H9 (cell line): Measurements from ENCODE around the gene SLC35F6. TPM values are rescaled to one million over a fixed set of nuclear protein-coding genes. Genes with fewer than 3 reads are reported as not detected.

ENCODE experiments used
- DNase-seq: peaks from one replicate; pipeline ENCODE4 v3.0.0-alpha.2; 2017
- H2AFZ ChIP-seq: one replicate; pipeline ENCODE4 v1.6.1; 2013; ENCODE audit warnings: mild to moderate bottlenecking, low read length, control low read depth, moderate library complexity
- H2AK5ac ChIP-seq: 2 replicates; pipeline ENCODE4 v1.6.1; 2013; ENCODE audit warnings: low read length, control low read depth, mixed read lengths; ENCODE audit not compliant: insufficient read length
- H2BK120ac ChIP-seq: one replicate; pipeline ENCODE4 v1.6.1; 2013; ENCODE audit warnings: low read depth, mild to moderate bottlenecking, low read length, control low read depth, inconsistent platforms; ENCODE audit not compliant: poor library complexity, severe bottlenecking
- H2BK12ac ChIP-seq: 2 replicates; pipeline ENCODE4 v1.6.1; 2013; ENCODE audit warnings: low read length, control low read depth, mixed read lengths, low read depth; ENCODE audit not compliant: insufficient read length
- H2BK15ac ChIP-seq: 2 replicates; pipeline ENCODE4 v1.6.1; 2013; ENCODE audit warnings: low read depth, low read length, control low read depth
- H2BK20ac ChIP-seq: one replicate; pipeline ENCODE4 v1.6.1; 2013; ENCODE audit warnings: low read depth, mild to moderate bottlenecking, low read length, control low read depth, inconsistent platforms; ENCODE audit not compliant: poor library complexity, severe bottlenecking
- H2BK5ac ChIP-seq: 2 replicates; pipeline ENCODE4 v1.6.1; 2013; ENCODE audit warnings: low read length, control low read depth, mixed read lengths; ENCODE audit not compliant: insufficient read length
- H3K14ac ChIP-seq: 2 replicates; pipeline ENCODE4 v1.6.1; 2013; ENCODE audit warnings: low read length, control low read depth; ENCODE audit not compliant: insufficient read depth
- H3K18ac ChIP-seq: 2 replicates; pipeline ENCODE4 v1.6.1; 2013; ENCODE audit warnings: low read depth, mild to moderate bottlenecking, mixed read lengths, low read length, control low read depth; ENCODE audit not compliant: insufficient read length
- H3K23ac ChIP-seq: 2 replicates; pipeline ENCODE4 v1.6.1; 2013; ENCODE audit warnings: low read length, control low read depth, mixed read lengths, low read depth; ENCODE audit not compliant: insufficient read length
- H3K23me2 ChIP-seq: 2 replicates; pipeline ENCODE4 v1.6.1; 2013; ENCODE audit warnings: low read depth, mild to moderate bottlenecking, mixed read lengths, low read length, control low read depth; ENCODE audit not compliant: insufficient read length, poor library complexity, severe bottlenecking
- H3K27ac ChIP-seq: 2 replicates; pipeline ENCODE4 v1.5.1; 2013; ENCODE audit warnings: low read length, control low read depth, mixed read lengths, low read depth; ENCODE audit not compliant: insufficient read length
- H3K27me3 ChIP-seq: 2 replicates; pipeline ENCODE4 v1.6.1; 2013; ENCODE audit warnings: low read length, control low read depth, inconsistent platforms; ENCODE audit not compliant: insufficient read depth
- H3K4ac ChIP-seq: 2 replicates; pipeline ENCODE4 v1.6.1; 2013; ENCODE audit warnings: low read depth, mild to moderate bottlenecking, control low read depth, inconsistent platforms, low read length, moderate library complexity
- H3K4me1 ChIP-seq: 2 replicates; pipeline ENCODE4 v1.6.1; 2013; ENCODE audit warnings: low read length, control low read depth, inconsistent platforms; ENCODE audit not compliant: insufficient read depth
- H3K4me2 ChIP-seq: 2 replicates; pipeline ENCODE4 v1.6.1; 2013; ENCODE audit warnings: low read length, control low read depth, mixed read lengths; ENCODE audit not compliant: insufficient read length, insufficient read depth
- H3K56ac ChIP-seq: 2 replicates; pipeline ENCODE4 v1.6.1; 2013; ENCODE audit warnings: low read depth, mild to moderate bottlenecking, mixed read lengths, low read length, control low read depth; ENCODE audit not compliant: insufficient read length
- H3K79me1 ChIP-seq: 2 replicates; pipeline ENCODE4 v1.6.1; 2013; ENCODE audit warnings: low read depth, mild to moderate bottlenecking, moderate library complexity, low read length, control low read depth, inconsistent platforms; ENCODE audit not compliant: insufficient read depth, poor library complexity, severe bottlenecking
- H3K79me2 ChIP-seq: 2 replicates; pipeline ENCODE4 v1.6.1; 2013; ENCODE audit warnings: low read length, control low read depth, inconsistent platforms; ENCODE audit not compliant: insufficient read depth
- H3K9ac ChIP-seq: 2 replicates; pipeline ENCODE4 v1.6.1; 2013; ENCODE audit warnings: low read length, control low read depth, mixed read lengths; ENCODE audit not compliant: insufficient read length; ENCODE audit errors: extremely low read depth
- H3K9me3 ChIP-seq: one replicate; pipeline ENCODE4 v1.6.1; 2013; ENCODE audit warnings: low read depth, low read length, inconsistent platforms; ENCODE audit not compliant: control insufficient read depth
- H3T11ph ChIP-seq: one replicate; pipeline ENCODE4 v1.6.1; 2013; ENCODE audit warnings: mild to moderate bottlenecking, low read length, control low read depth, inconsistent platforms
- H4K20me1 ChIP-seq: one replicate; pipeline ENCODE4 v1.6.1; 2013; ENCODE audit not compliant: control insufficient read depth, insufficient read length, insufficient read depth
- H4K5ac ChIP-seq: 2 replicates; pipeline ENCODE4 v1.6.1; 2013; ENCODE audit warnings: low read depth, mild to moderate bottlenecking, mixed read lengths, low read length, control low read depth; ENCODE audit not compliant: insufficient read length
- H4K8ac ChIP-seq: replicated peaks from 2 replicates; pipeline ENCODE4 v1.6.1; 2013; ENCODE audit warnings: low read length, control low read depth, mixed read lengths, low read depth; ENCODE audit not compliant: insufficient read length
- H4K91ac ChIP-seq: 2 replicates; pipeline ENCODE4 v1.6.1; 2013; ENCODE audit warnings: low read depth, mild to moderate bottlenecking, moderate library complexity, mixed read lengths, low read length, control low read depth; ENCODE audit not compliant: insufficient read length
- H3K27ac Mint-ChIP-seq, 3 experiments: 2 replicates in 2 of 3; 3 replicates in 1 of 3; pipeline ENCODE4 v1.8.0; 2020 to 2021; ENCODE audit warnings: mixed read lengths in 3 of 3, mild to moderate bottlenecking in 1 of 3, moderate library complexity in 1 of 3
- H3K27me3 Mint-ChIP-seq: 2 replicates; pipeline ENCODE4 v1.8.0; 2021; ENCODE audit warnings: low read depth, mild to moderate bottlenecking, moderate library complexity, mixed read lengths
- H3K36me3 Mint-ChIP-seq, 3 experiments: 2 replicates in 2 of 3; 3 replicates in 1 of 3; pipeline ENCODE4 v1.8.0; 2020 to 2021; ENCODE audit warnings: low read depth in 3 of 3, mixed read lengths in 3 of 3; ENCODE audit not compliant: insufficient read depth in 1 of 3
- H3K4me1 Mint-ChIP-seq, 2 experiments: 2 replicates each; pipeline ENCODE4 v1.8.0; 2020; ENCODE audit warnings: mixed read lengths in 2 of 2
- H3K4me3 Mint-ChIP-seq, 2 experiments: 2 replicates in 1 of 2; 3 replicates in 1 of 2; pipeline ENCODE4 v1.8.0; 2020 to 2021; ENCODE audit warnings: mild to moderate bottlenecking in 2 of 2, mixed read lengths in 2 of 2, moderate library complexity in 1 of 2
- H3K9me3 Mint-ChIP-seq, 2 experiments: 2 replicates in 1 of 2; 3 replicates in 1 of 2; pipeline ENCODE4 v1.8.0; 2020; ENCODE audit warnings: mild to moderate bottlenecking in 2 of 2, mixed read lengths in 2 of 2, moderate library complexity in 1 of 2
- whole genome bisulfite sequencing: extraction: QIAGEN DNeasy Blood & Tissue Kit; methylation state at CpG from one replicate; pipeline ENCODE4 v1.1.7; 2013; ENCODE audit warnings: missing lambda C conversion rate, low lambda C conversion rate, mixed read lengths; ENCODE audit not compliant: insufficient read length; ENCODE audit errors: extremely low coverage; 5-methylcytosine and 5-hydroxymethylcytosine counted together
- total RNA-seq: library from RNA; stranded (reverse); gene quantifications from 2 replicates; pipeline ENCODE4 v1.2.1, GENCODE V29; 2021
- TF ChIP-seq, protein P1 (sequence below): fragments of 200-600 bp; sonication (generic); conservative IDR thresholded peaks from 3 replicates; pipeline ENCODE4 v1.8.0; 2021; ENCODE audit warnings: antibody characterized with exemption, mild to moderate bottlenecking

SLC35F6 gene
- total RNA-seq, 1 experiment from 2014 or later: 15.7 TPM

DNA sequence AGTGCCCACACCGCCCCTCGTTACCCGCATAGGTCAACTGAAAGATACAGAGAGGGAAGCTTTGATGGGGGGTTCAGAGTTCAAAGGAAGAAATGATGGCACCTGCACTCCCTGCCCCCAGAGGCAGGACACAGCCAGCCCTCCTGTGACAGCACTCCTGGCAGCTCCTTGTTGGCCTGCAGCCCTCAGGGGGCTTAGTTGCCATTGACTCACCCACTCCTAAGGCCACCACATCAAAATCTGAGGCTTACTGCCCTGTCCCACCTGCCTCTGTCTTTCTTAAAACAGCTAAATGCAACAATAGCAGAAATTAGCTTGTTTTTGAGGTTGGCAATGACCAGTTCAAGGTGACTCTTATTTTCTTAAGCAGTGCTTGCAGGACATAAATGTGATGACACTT, 31.6 kb upstream of the SLC35F6 start:
- H3K4me3 Mint-ChIP-seq: no peak overlapping the region

More for the DNA sequence above, 31.6 kb upstream of the SLC35F6 start:
- no peak overlapping the region for H3K27ac Mint-ChIP-seq
- Histone ChIP-seq H4K8ac (no peak overlapping the region), H2BK15ac (no peak overlapping the region), H4K5ac (no peak overlapping the region), H3K27ac (no peak overlapping the region), H2BK12ac (no peak overlapping the region), H4K91ac (no peak overlapping the region), H3K79me2 (no peaks in the 10 kb centered on the region), H2BK5ac (no peak overlapping the region), H3K9ac (no peak overlapping the region), H2AFZ (no peak overlapping the region), H3K4ac (no peak overlapping the region), H3K27me3 (no peaks in the 10 kb centered on the region), H3K4me1 (no peaks in the 10 kb centered on the region), H3K23me2 (no peaks in the 10 kb centered on the region), H3K18ac (no peak overlapping the region), H2BK120ac (no peak overlapping the region), H3K79me1 (no peaks in the 10 kb centered on the region), H2AK5ac (no peak overlapping the region), H3K4me2 (no peak overlapping the region), H3K23ac (no peak overlapping the region), H3K9me3 (no peaks in the 10 kb centered on the region), H3K14ac (no peak overlapping the region), H3T11ph (no peak overlapping the region), H3K56ac (no peak overlapping the region), H2BK20ac (no peak overlapping the region), H4K20me1 (no peaks in the 10 kb centered on the region)
- H3K4me1 Mint-ChIP-seq: peaks cover 0 to 3% of the 10 kb centered on the region in 2 experiments; a peak in 1 of 4 replicates
- no CpG with 5 or more reads among the region's 3 CpGs for WGBS
- H3K27me3 Mint-ChIP-seq: peaks cover 7% of the 10 kb centered on the region
- H3K36me3 Mint-ChIP-seq: no peaks in the 10 kb centered on the region
- no peaks in the 10 kb centered on the region for H3K9me3 Mint-ChIP-seq
- DNase-seq: no peak
- TF ChIP-seq, protein P1, sequence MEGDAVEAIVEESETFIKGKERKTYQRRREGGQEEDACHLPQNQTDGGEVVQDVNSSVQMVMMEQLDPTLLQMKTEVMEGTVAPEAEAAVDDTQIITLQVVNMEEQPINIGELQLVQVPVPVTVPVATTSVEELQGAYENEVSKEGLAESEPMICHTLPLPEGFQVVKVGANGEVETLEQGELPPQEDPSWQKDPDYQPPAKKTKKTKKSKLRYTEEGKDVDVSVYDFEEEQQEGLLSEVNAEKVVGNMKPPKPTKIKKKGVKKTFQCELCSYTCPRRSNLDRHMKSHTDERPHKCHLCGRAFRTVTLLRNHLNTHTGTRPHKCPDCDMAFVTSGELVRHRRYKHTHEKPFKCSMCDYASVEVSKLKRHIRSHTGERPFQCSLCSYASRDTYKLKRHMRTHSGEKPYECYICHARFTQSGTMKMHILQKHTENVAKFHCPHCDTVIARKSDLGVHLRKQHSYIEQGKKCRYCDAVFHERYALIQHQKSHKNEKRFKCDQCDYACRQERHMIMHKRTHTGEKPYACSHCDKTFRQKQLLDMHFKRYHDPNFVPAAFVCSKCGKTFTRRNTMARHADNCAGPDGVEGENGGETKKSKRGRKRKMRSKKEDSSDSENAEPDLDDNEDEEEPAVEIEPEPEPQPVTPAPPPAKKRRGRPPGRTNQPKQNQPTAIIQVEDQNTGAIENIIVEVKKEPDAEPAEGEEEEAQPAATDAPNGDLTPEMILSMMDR: no peak
